HepG2 (cell line): ENCODE measurements around the gene SAMD4A. TPM values are rescaled to one million over a fixed set of nuclear protein-coding genes. Genes with fewer than 3 reads are reported as not detected.
"Not testable (repeated sequence)": the region's sequence is repeated elsewhere in the genome, so short reads cannot be mapped to it uniquely, and the experiment has no call there.

Experiments
- ATAC-seq: fragments of 200-7000 bp; cut with Tn5 transposase; 3 replicates; pipeline ENCODE4 v1.9.1; 2020; ENCODE audit warnings: mild to moderate bottlenecking, moderate library complexity
- BruUV-seq: library from RNA; stranded (reverse); fragments of 400-500 nt; replicated peaks from 2 replicates; lab custom pipeline; 2021; lab: Mats Ljungman, UMichigan
- CTCF ChIA-PET: fragments of 300-600 bp; formaldehyde crosslinking; extraction: SDS; loops from one replicate; lab custom pipeline; 2021; ENCODE audit warnings: low total read pairs, inconsistent platforms, low intra/inter-chr PET ratio; lab: Yijun Ruan, JAX
- POLR2A ChIA-PET: fragments of 350-600 bp; sonication (Branson Sonifier 250); formaldehyde crosslinking; loops from one replicate; lab custom pipeline; 2020; ENCODE audit warnings: antibody characterized with exemption, inconsistent platforms; lab: Yijun Ruan, JAX
- DNase-seq: peaks from one replicate; pipeline ENCODE4 v3.0.0-alpha.2; 2015; ENCODE audit warnings: low spot score
- FAIRE-seq: peaks from 3 replicates; lab custom pipeline; 2011; peaks lifted over from hg19 to GRCh38; lab: Jason Lieb, UNC
- H2AFZ ChIP-seq: one replicate; pipeline ENCODE4 v1.6.1; 2011; ENCODE audit warnings: low read length, inconsistent platforms
- H3K27ac ChIP-seq: fragments of 300-600 bp; 3 replicates; pipeline ENCODE4 v1.8.0; 2011; ENCODE audit warnings: mixed run types, mild to moderate bottlenecking, mixed read lengths, low read length, inconsistent platforms; ENCODE audit not compliant: insufficient read depth; ENCODE audit errors: extremely low read length
- H3K27me3 ChIP-seq, 2 experiments: fragments of 200-600 bp in 1 of 2; 2 replicates in 1 of 2; 3 replicates in 1 of 2; pipeline versions ENCODE4 v1.6.0 to v1.8.0; 2011; ENCODE audit warnings: low read length in 2 of 2, mild to moderate bottlenecking in 2 of 2, moderate library complexity in 2 of 2, inconsistent platforms in 1 of 2; ENCODE audit not compliant: insufficient read depth in 2 of 2, control insufficient read depth in 1 of 2
- H3K36me3 ChIP-seq, 2 experiments: fragments of 200-600 bp in 1 of 2; replicated peaks in 1 of 2; 2 replicates in 1 of 2; 3 replicates in 1 of 2; pipeline versions ENCODE4 v1.5.1 to v1.8.0; 2011; ENCODE audit warnings: low read length in 2 of 2, inconsistent platforms in 1 of 2; ENCODE audit not compliant: insufficient read depth in 2 of 2, control insufficient read depth in 1 of 2
- H3K4me1 ChIP-seq: 2 replicates; pipeline ENCODE4 v1.5.1; 2012; ENCODE audit warnings: low read length, inconsistent platforms; ENCODE audit not compliant: insufficient read depth
- H3K4me2 ChIP-seq: 2 replicates; pipeline ENCODE4 v1.6.0; 2011; ENCODE audit warnings: low read depth, low read length, inconsistent platforms
- H3K4me3 ChIP-seq, 3 experiments: fragments of 200-600 bp in 1 of 3; sonication (generic), shearing (Covaris generic) in 1 of 3; replicated peaks in 1 of 3; 2 replicates each; pipeline ENCODE4 v1.5.1; 2011 to 2016; ENCODE audit warnings: low read length in 3 of 3, inconsistent platforms in 2 of 3, low read depth in 2 of 3, mild to moderate bottlenecking in 2 of 3, control low read depth in 1 of 3, mixed read lengths in 1 of 3; ENCODE audit not compliant: insufficient read depth in 1 of 3
- H3K79me2 ChIP-seq: one replicate; pipeline ENCODE4 v1.6.1; 2011; ENCODE audit warnings: low read length, inconsistent platforms; ENCODE audit not compliant: insufficient read depth
- H3K9ac ChIP-seq: 2 replicates; pipeline ENCODE4 v1.6.0; 2011; ENCODE audit warnings: mild to moderate bottlenecking, low read depth, low read length, inconsistent platforms; ENCODE audit not compliant: insufficient read depth
- H3K9me3 ChIP-seq: 2 replicates; pipeline ENCODE4 v1.5.1; 2012; ENCODE audit warnings: mild to moderate bottlenecking, low read length
- H4K20me1 ChIP-seq: 2 replicates; pipeline ENCODE4 v1.6.0; 2011; ENCODE audit warnings: inconsistent platforms, mild to moderate bottlenecking, low read length, moderate library complexity; ENCODE audit not compliant: insufficient read depth
- ATF7-NPFF ChIP-seq: sonication (generic); formaldehyde crosslinking; IDR thresholded peaks from 2 replicates; pipeline ENCODE4 v1.8.1; 2023; ENCODE audit warnings: mild to moderate bottlenecking, low read depth, missing genetic modification reagents, moderate library complexity
- CAMTA2 ChIP-seq: sonication (generic); formaldehyde crosslinking; IDR thresholded peaks from 2 replicates; pipeline ENCODE4 v1.4.0; 2020; ENCODE audit warnings: mild to moderate bottlenecking, missing genetic modification reagents, borderline replicate concordance
- KLF16 ChIP-seq, 2 experiments: sonication (generic) in 1 of 2; formaldehyde crosslinking in 1 of 2; IDR thresholded peaks; 2 replicates each; pipeline versions ENCODE4 v1.6.1 to v1.8.0; 2016 to 2023; ENCODE audit warnings: missing genetic modification reagents in 2 of 2, missing compliant biosample characterization in 1 of 2
- MTF2 ChIP-seq: sonication (generic); formaldehyde crosslinking; IDR thresholded peaks from 2 replicates; pipeline ENCODE4 v1.5.0; 2020; ENCODE audit warnings: missing genetic modification reagents, borderline replicate concordance
- MZF1 ChIP-seq: sonication (generic); formaldehyde crosslinking; IDR thresholded peaks from 2 replicates; pipeline ENCODE4 v1.8.1; 2023; ENCODE audit warnings: mild to moderate bottlenecking, missing genetic modification reagents, borderline replicate concordance
- RFX1 ChIP-seq: fragments of 450-650 bp; IDR thresholded peaks from 2 replicates; pipeline ENCODE4 v1.6.1; 2017
- SMC3 ChIP-seq: IDR thresholded peaks from 2 replicates; pipeline ENCODE4 v1.6.1; 2011; ENCODE audit warnings: low read length, improper control_type of control experiment
- ZNF629 ChIP-seq: sonication (generic); formaldehyde crosslinking; conservative IDR thresholded peaks from 2 replicates; pipeline ENCODE4 v1.5.0; 2020; ENCODE audit warnings: missing genetic modification reagents
- ZSCAN22 ChIP-seq: sonication (generic); formaldehyde crosslinking; IDR thresholded peaks from 2 replicates; pipeline ENCODE4 v1.4.0; 2020; ENCODE audit warnings: mild to moderate bottlenecking, missing genetic modification reagents
- WGBS: methylation state at CpG from one replicate; pipeline ENCODE4 v1.1.6; 2017; ENCODE audit warnings: low lambda C conversion rate; 5-methylcytosine and 5-hydroxymethylcytosine counted together
- in situ Hi-C: cut with HindIII; loops from 2 replicates; pipeline ENCODE4 v1.10.0; 2017; ENCODE audit warnings: low pct_unique_long_range_greater_than_20kb; ENCODE audit not compliant: extremely low pct_ligation_motif_present
- intact Hi-C: fragments of 100-400 bp; cut with micrococcal nuclease; formaldehyde crosslinking; loops from one replicate; pipeline ENCODE4 v1.10.0; 2022; ENCODE audit not compliant: unreplicated experiment
- polyA plus RNA-seq, 8 experiments: library from polyadenylated mRNA; depleted of rRNA in 3 of 8; stranded (reverse) in 7 of 8; unstranded in 1 of 8; fragments of >200 nt; fragmentation: Illumina TruSeq in 4 of 8; extraction: Trizol in 4 of 8; gene quantifications; 2 replicates each; pipeline versions ENCODE4 v1.2.1 to v1.2.3, GENCODE V29; 2011 to 2016; ENCODE audit warnings: low read depth in 4 of 8, missing spikeins in 1 of 8, mixed read lengths in 1 of 8; ENCODE audit not compliant: insufficient read depth in 1 of 8
- total RNA-seq, 5 experiments: library from RNA; depleted of rRNA; stranded (reverse); fragments of >200 nt; fragmentation: Illumina TruSeq; extraction: Trizol; gene quantifications; 2 replicates each; pipeline ENCODE4 v1.2.3, GENCODE V29; 2016; ENCODE audit warnings: low read depth in 1 of 5
- TF ChIP-seq, protein P1 (sequence below): sonication (generic); formaldehyde crosslinking; IDR thresholded peaks from 2 replicates; pipeline ENCODE4 v1.5.0; 2020; ENCODE audit warnings: mild to moderate bottlenecking, missing genetic modification reagents, borderline replicate concordance
- TF ChIP-seq, protein P2 (sequence below): sonication (generic); formaldehyde crosslinking; IDR thresholded peaks from 2 replicates; pipeline ENCODE4 v1.5.0; 2020; ENCODE audit warnings: missing genetic modification reagents
- TF ChIP-seq, protein P3 (sequence below): sonication (generic); formaldehyde crosslinking; IDR thresholded peaks from 2 replicates; pipeline ENCODE4 v1.8.0; 2022; ENCODE audit warnings: missing genetic modification reagents, low read depth, mild to moderate bottlenecking, borderline replicate concordance

Gene SAMD4A
- total and polyA plus RNA-seq, 2 of the 13 experiments (the other 11 are each of a cell fraction or from before 2014, with no cell fraction given), result 11.8 to 13.0 TPM

DNA sequence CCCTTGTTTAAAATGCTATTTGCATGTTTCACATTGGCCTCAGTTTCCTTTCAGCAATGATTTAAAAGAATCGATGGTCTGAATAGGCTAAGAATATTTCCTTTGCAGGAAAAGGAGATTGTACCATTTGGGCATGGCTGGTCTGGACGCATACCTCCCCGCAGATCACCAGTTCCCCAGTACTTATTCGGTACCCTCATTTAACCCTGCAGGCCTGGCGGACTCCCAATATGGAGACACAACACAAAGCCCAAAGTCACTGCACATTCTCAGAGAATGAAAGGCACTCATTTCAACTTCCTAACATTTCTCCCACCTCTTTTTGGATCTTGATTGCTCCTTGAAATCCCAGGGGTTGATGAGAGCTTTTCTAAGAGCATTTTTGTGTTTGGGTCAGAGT, 182.8 kb downstream of the SAMD4A start (continued):
- TF ChIP-seq, protein P1, sequence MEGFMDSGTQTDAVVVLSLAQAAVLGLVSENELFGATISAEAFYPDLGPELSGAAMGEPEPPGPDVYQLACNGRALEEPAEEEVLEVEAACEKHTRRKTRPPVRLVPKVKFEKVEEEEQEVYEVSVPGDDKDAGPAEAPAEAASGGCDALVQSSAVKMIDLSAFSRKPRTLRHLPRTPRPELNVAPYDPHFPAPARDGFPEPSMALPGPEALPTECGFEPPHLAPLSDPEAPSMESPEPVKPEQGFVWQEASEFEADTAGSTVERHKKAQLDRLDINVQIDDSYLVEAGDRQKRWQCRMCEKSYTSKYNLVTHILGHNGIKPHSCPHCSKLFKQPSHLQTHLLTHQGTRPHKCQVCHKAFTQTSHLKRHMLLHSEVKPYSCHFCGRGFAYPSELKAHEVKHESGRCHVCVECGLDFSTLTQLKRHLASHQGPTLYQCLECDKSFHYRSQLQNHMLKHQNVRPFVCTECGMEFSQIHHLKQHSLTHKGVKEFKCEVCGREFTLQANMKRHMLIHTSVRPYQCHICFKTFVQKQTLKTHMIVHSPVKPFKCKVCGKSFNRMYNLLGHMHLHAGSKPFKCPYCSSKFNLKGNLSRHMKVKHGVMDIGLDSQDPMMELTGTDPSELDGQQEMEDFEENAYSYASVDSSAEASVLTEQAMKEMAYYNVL (CRISPR knock-in tag), result no peak
- TF ChIP-seq MTF2 (CRISPR knock-in tag) (no peak), ZNF629 (CRISPR knock-in tag) (no peak), KLF16 (CRISPR knock-in tag; IDR thresholded peaks at IDR 0.05) (no peak), RFX1 (no peak), SMC3 (no peak), ZSCAN22 (no peak), ATF7-NPFF (CRISPR knock-in tag) (no peak), MZF1 (no peak), CAMTA2 (CRISPR knock-in tag) (no peak)
- TF ChIP-seq, protein P2, sequence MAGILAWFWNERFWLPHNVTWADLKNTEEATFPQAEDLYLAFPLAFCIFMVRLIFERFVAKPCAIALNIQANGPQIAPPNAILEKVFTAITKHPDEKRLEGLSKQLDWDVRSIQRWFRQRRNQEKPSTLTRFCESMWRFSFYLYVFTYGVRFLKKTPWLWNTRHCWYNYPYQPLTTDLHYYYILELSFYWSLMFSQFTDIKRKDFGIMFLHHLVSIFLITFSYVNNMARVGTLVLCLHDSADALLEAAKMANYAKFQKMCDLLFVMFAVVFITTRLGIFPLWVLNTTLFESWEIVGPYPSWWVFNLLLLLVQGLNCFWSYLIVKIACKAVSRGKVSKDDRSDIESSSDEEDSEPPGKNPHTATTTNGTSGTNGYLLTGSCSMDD (CRISPR knock-in tag), result no peak
- TF ChIP-seq, protein P3, sequence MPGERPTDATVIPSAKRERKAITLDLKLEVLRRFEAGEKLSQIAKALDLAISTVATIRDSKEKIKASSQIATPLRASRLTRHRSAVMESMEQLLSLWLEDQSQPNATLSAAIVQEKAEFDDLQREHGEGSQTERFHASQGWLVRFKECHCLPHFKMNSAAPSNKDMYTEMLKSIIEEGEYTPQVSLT, result no peak

DNA sequence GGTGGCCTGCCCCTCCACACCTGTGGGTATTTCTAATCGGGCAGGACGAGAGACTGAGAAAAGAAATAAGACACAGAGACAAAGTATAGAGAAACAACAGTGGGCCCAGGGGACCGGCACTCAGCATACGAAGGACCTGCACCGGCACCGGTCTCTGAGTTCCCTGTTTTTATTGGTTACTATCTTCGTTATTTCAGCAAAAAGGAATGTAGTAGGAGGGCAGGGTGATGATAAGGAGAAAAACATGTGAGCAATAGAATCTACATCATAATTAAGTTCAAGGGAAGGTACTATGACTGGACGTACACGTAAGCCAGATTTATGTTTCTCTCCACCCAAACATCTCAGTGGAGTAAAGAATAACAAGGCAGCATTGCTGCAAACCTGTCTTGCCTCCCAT, 185.7 kb downstream of the SAMD4A start:
- H3K4me2 ChIP-seq, H3K27ac ChIP-seq, in situ Hi-C loops, BruUV-seq, POLR2A ChIA-PET, FAIRE-seq, H4K20me1 ChIP-seq, H3K9ac ChIP-seq, ATAC-seq, H2AFZ ChIP-seq, H3K4me1 ChIP-seq, H3K4me3 ChIP-seq, CTCF ChIA-PET, H3K9me3 ChIP-seq, H3K27me3 ChIP-seq, DNase-seq, H3K79me2 ChIP-seq, intact Hi-C loops: not testable (repeated sequence)
- peaks cover 27 to 73% of the 10 kb centered on the region in 2 experiments; a peak in 4 of 5 replicates for H3K36me3 ChIP-seq
- 98% methylated on average over 9 of the region's 9 CpGs for WGBS

DNA sequence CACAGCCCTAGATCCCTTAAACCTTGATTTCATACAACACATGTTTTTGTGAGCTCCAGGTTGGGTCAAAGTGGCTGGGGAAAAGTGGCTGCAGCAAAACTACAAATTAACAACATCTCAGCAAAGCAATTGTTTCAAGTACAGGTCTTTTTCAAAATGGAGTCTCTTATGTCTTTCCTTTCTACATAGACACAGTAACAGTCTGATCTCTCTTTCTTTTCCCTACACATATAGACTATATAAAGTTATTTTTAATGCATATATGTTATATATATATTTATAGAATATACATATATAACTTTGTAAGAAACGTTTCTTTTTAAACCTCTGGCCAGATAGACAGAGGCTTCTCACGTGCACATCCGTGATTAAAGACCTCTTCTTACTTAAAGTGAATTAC, 186.5 kb downstream of the SAMD4A start:
- H3K4me1 ChIP-seq, H3K9ac ChIP-seq, POLR2A ChIA-PET, H3K79me2 ChIP-seq, H3K9me3 ChIP-seq, H2AFZ ChIP-seq, ATAC-seq, DNase-seq, FAIRE-seq, H4K20me1 ChIP-seq, H3K27ac ChIP-seq, H3K27me3 ChIP-seq, in situ Hi-C loops, BruUV-seq, CTCF ChIA-PET, H3K4me3 ChIP-seq, intact Hi-C loops, H3K4me2 ChIP-seq: not testable (repeated sequence)
- H3K36me3 ChIP-seq, result peaks cover 32 to 72% of the 10 kb centered on the region in 2 experiments; a peak in 4 of 5 replicates
- WGBS, result 94% methylated on average over 3 of the region's 3 CpGs
